ENCODE measurements around the gene SLC16A7.

Gene SLC16A7

DNA sequence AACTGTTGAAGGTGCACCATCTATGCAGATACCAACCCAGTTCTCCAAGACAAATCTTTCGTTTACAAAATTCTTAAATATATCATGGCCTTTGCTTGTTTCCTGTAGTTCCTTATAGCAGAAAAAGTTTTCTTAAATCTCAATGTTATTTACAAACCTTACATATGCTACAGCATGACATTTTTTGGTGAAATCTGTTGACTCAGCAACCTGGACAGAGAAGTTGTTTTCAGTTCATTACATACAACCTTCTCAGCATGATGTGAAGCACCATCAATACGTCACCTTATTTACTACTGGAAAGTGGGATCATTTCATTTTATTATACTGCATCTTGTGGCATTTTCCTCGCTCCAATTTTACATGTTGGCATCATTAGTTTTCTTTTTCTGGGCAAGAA is 231.9 kb downstream of the SLC16A7 start:
- TF ChIP-seq, protein P1, sequence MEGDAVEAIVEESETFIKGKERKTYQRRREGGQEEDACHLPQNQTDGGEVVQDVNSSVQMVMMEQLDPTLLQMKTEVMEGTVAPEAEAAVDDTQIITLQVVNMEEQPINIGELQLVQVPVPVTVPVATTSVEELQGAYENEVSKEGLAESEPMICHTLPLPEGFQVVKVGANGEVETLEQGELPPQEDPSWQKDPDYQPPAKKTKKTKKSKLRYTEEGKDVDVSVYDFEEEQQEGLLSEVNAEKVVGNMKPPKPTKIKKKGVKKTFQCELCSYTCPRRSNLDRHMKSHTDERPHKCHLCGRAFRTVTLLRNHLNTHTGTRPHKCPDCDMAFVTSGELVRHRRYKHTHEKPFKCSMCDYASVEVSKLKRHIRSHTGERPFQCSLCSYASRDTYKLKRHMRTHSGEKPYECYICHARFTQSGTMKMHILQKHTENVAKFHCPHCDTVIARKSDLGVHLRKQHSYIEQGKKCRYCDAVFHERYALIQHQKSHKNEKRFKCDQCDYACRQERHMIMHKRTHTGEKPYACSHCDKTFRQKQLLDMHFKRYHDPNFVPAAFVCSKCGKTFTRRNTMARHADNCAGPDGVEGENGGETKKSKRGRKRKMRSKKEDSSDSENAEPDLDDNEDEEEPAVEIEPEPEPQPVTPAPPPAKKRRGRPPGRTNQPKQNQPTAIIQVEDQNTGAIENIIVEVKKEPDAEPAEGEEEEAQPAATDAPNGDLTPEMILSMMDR (IDR thresholded peaks at IDR 0.05) = no peak
- TF ChIP-seq ZFX (IDR thresholded peaks at IDR 0.05; ENCODE audit: borderline replicate concordance) = no peak
- H3K27ac ChIP-seq = no peak overlapping the region

DNA sequence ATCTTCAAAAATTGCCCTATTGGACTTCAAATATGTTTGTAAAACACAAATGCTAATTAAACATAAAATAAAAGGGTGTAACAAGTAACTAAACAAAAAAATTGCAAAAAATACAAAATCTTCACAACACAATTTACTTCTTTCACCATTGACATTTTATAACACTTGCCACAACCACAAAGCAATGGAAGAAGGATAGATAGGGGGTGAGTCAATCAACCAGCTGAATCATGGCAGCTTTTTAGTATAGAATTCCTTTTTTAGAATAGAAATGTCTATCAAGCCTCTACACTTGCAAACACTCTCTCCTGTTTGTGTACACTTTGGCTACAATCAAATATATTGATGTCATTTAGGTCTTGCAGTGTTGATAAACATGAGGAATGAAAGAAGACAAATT is 232.7 kb downstream of the SLC16A7 start:
- H3K27ac ChIP-seq = no peak overlapping the region
- TF ChIP-seq, protein P1 (IDR thresholded peaks at IDR 0.05) = no peak
- no peak for TF ChIP-seq ZFX (IDR thresholded peaks at IDR 0.05; ENCODE audit: borderline replicate concordance)

DNA sequence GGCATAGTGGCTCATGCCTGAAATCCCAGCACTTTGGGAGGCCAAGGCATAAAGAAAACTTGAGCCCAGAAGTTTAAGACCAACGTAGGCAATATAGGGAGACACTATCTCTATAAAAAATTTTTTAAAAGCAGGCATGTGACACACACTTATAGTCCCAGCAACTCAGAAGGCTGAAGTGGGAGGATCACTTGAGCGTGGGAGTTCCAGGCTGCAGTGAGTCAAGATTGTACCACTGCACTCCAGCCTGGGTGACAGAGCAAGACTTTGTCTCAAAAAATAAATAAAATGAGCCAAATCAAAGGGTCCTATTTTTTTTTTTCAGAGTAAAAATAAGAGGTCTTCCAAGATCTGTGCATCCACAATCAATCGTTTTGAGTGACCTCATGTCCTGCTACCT is 237.6 kb downstream of the SLC16A7 start:
- TF ChIP-seq, protein P1 (IDR thresholded peaks at IDR 0.05) = no peak
- no peak for TF ChIP-seq ZFX (IDR thresholded peaks at IDR 0.05; ENCODE audit: borderline replicate concordance)
- H3K27ac ChIP-seq = no peak overlapping the region

- no peak for TF ChIP-seq ZFX (IDR thresholded peaks at IDR 0.05; ENCODE audit: borderline replicate concordance)
- TF ChIP-seq, protein P1 (IDR thresholded peaks at IDR 0.05) = peak; percentile 87
- H3K27ac ChIP-seq = no peak overlapping the region
Measured at GRCh38 chr12:59834659-59835474, 239.0 kb downstream of the SLC16A7 start.

All from 22Rv1 (cell line).